ENCODE data around the gene VOPP1.
"Not testable (repeated sequence)": the region's sequence is repeated elsewhere in the genome, so short reads cannot be mapped to it uniquely, and the experiment has no call there.

The VOPP1 gene

GRCh38 chr7:55471594-55471993 is 100.7 kb downstream of the VOPP1 start:
- not testable (repeated sequence) for DNase-seq (ENCODE audit: low read depth in 1 of 2, low spot score in 1 of 2)

- no peak for DNase-seq (ENCODE audit: low read depth in 1 of 2, low spot score in 1 of 2)
These were observed 102.0 kb downstream of the VOPP1 start for GRCh38 chr7:55470261-55470660.

GRCh38 chr7:55469721-55470120 is 102.6 kb downstream of the VOPP1 start:
- no peak for DNase-seq (ENCODE audit: low read depth in 1 of 2, low spot score in 1 of 2)

- DNase-seq (ENCODE audit: low read depth in 1 of 2, low spot score in 1 of 2): no peak
These were observed 103.0 kb downstream of the VOPP1 start for GRCh38 chr7:55469271-55469681.

DNA sequence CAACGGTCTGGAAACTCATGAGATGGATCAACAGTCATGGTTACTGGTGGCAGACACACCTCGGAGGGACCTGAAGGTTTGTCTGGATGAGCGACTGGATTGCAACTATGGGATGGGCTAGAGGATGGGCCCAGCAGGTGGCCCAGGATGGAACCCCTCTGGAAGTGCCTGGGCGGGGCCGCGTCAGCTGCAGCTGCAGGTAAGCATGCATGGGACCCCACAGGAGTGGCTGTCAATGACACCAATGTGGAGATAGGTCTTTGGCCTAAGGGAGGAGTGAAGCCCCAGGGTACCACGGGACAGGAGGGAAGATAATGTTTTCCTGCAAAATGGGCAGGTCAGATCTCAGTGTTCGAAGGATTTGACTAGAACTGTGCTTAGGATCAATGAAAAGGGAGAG is 103.8 kb downstream of the VOPP1 start:
- no peak for DNase-seq (ENCODE audit: low read depth in 1 of 2, low spot score in 1 of 2)

GRCh38 chr7:55467047-55467593 is 105.2 kb downstream of the VOPP1 start:
- DNase-seq (ENCODE audit: low read depth in 1 of 2, low spot score in 1 of 2): no peak

GRCh38 chr7:55465691-55466090 is 106.6 kb downstream of the VOPP1 start:
- DNase-seq (ENCODE audit: low read depth in 1 of 2, low spot score in 1 of 2): no peak

- no peak for DNase-seq (ENCODE audit: low read depth in 1 of 2, low spot score in 1 of 2)
These were observed 107.9 kb downstream of the VOPP1 start for GRCh38 chr7:55464422-55464821.

GRCh38 chr7:55463686-55464262 is 108.5 kb downstream of the VOPP1 start:
- no peak for DNase-seq (ENCODE audit: low read depth in 1 of 2, low spot score in 1 of 2)

- no peak for DNase-seq (ENCODE audit: low read depth in 1 of 2, low spot score in 1 of 2)
These were observed 114.0 kb downstream of the VOPP1 start for GRCh38 chr7:55458351-55458750.

DNA sequence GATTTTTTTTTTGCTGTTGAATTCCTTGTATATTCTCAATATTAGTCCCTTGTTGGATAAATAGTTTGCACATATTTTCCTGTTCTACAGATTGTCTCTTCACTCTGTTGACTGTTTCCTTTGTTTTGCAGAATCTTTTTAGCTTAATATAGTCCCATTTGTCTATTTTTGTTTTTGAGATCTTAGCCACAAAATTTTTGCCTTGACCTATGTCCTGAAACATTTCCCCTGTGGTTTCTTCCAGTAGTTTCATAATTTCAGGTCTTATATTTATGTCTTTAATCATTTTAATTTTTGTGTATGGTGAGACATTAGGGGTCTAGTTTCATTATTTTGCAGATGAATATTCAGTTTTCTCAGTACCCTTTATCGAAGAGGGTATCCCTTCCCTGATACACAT is 114.5 kb downstream of the VOPP1 start:
- DNase-seq (ENCODE audit: low read depth in 1 of 2, low spot score in 1 of 2): no peak

- DNase-seq (ENCODE audit: low read depth in 1 of 2, low spot score in 1 of 2): no peak
These were observed 119.3 kb downstream of the VOPP1 start for GRCh38 chr7:55452971-55453370.

GRCh38 chr7:55449992-55450535 is 122.2 kb downstream of the VOPP1 start:
- DNase-seq (ENCODE audit: low read depth in 1 of 2, low spot score in 1 of 2): no peak

- DNase-seq (ENCODE audit: low read depth in 1 of 2, low spot score in 1 of 2): no peak
These were observed 122.9 kb downstream of the VOPP1 start for GRCh38 chr7:55449205-55449991.

GRCh38 chr7:55448526-55448925 is 123.8 kb downstream of the VOPP1 start:
- DNase-seq (ENCODE audit: low read depth in 1 of 2, low spot score in 1 of 2): no peak

GRCh38 chr7:55444786-55445185 is 127.5 kb downstream of the VOPP1 start:
- no peak for DNase-seq (ENCODE audit: low read depth in 1 of 2, low spot score in 1 of 2)

DNA sequence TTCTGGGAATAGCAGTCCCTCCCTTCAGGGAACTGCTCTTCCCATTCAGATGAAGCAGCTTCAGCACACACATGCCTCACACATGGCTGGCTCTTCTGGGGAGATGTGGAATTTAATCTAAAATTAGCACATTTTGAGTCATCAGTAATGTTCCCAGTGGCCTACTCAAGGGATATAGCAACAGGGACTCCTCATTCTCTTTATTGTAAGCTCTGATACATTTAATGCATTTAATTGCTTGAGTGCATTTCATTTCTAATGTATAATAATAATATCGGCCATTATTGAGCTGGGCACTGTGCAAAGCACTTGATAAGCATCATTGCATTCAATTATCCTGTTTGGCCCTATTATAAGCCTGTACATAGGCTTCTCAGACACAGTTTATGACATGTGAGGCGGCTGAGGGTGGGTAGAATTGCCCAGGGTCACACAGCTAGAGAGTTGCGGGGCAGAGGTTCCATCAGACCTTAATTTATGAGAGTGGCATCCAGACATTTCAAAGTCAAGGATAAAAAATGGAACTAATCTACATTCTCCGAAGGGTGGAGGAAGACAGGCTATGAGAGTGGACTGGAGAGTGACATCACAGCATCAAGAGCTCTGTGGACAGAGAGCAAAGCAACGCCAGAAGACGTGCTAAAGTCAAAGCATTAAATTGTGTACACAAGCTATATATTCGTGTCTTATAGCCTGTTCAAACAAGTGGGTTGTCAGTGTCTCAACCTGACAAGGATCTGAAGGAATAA is 130.4 kb downstream of the VOPP1 start:
- no peak for DNase-seq (ENCODE audit: low read depth in 1 of 2, low spot score in 1 of 2)

- DNase-seq (ENCODE audit: low read depth in 1 of 2, low spot score in 1 of 2): no peak
These were observed 131.3 kb downstream of the VOPP1 start for GRCh38 chr7:55441002-55441401.

- no peak for DNase-seq (ENCODE audit: low read depth in 1 of 2, low spot score in 1 of 2)
These were observed 132.1 kb downstream of the VOPP1 start for GRCh38 chr7:55440040-55440690.

GRCh38 chr7:55439627-55440026 is 132.7 kb downstream of the VOPP1 start:
- no peak for DNase-seq (ENCODE audit: low read depth in 1 of 2, low spot score in 1 of 2)
